Hepatocyte (in vitro differentiated cells): ENCODE measurements around the gene SNAP29. TPM values are rescaled to one million over a fixed set of nuclear protein-coding genes. Genes with fewer than 3 reads are reported as not detected.

Experiments used
- DNase-seq: peaks from one replicate; pipeline ENCODE4 v3.0.0-alpha.2; 2016; ENCODE audit warnings: low spot score
- H2AFZ ChIP-seq: fragments of 200-600 bp; sonication (generic); 2 replicates; pipeline ENCODE4 v1.6.0; 2016; ENCODE audit warnings: antibody characterized with exemption, mild to moderate bottlenecking
- H3K27ac ChIP-seq: fragments of 200-600 bp; sonication (generic); 2 replicates; pipeline ENCODE4 v1.5.1; 2016; ENCODE audit warnings: mild to moderate bottlenecking
- H3K27me3 ChIP-seq: fragments of 200-600 bp; sonication (generic); 2 replicates; pipeline ENCODE4 v1.6.1; 2016
- H3K36me3 ChIP-seq: fragments of 200-600 bp; sonication (generic); replicated peaks from 2 replicates; pipeline ENCODE4 v1.5.1; 2016; ENCODE audit warnings: low read depth; ENCODE audit not compliant: insufficient read depth
- H3K4me1 ChIP-seq: fragments of 200-600 bp; sonication (generic); 2 replicates; pipeline ENCODE4 v1.5.1; 2016; ENCODE audit warnings: mild to moderate bottlenecking, moderate library complexity; ENCODE audit not compliant: insufficient read depth
- H3K4me2 ChIP-seq: fragments of 200-600 bp; sonication (generic); 2 replicates; pipeline ENCODE4 v1.6.0; 2016
- H3K4me3 ChIP-seq: fragments of 200-600 bp; sonication (generic); 2 replicates; pipeline ENCODE4 v1.5.1; 2016; ENCODE audit warnings: mild to moderate bottlenecking
- H3K79me2 ChIP-seq: fragments of 200-600 bp; sonication (generic); 2 replicates; pipeline ENCODE4 v1.6.0; 2017; ENCODE audit warnings: mild to moderate bottlenecking
- H3K9me2 ChIP-seq: fragments of 200-600 bp; sonication (generic); replicated peaks from 2 replicates; pipeline ENCODE4 v1.6.0; 2017; ENCODE audit warnings: mild to moderate bottlenecking; ENCODE audit not compliant: insufficient read depth
- H3K9me3 ChIP-seq: fragments of 200-600 bp; sonication (generic); 2 replicates; pipeline ENCODE4 v1.5.1; 2016; ENCODE audit warnings: low read depth, mild to moderate bottlenecking
- H4K20me1 ChIP-seq: fragments of 200-600 bp; sonication (generic); 2 replicates; pipeline ENCODE4 v1.6.0; 2016; ENCODE audit warnings: mild to moderate bottlenecking; ENCODE audit not compliant: insufficient read depth, poor library complexity, severe bottlenecking
- EZH2 ChIP-seq: fragments of 200-600 bp; sonication (generic); IDR thresholded peaks from 2 replicates; pipeline ENCODE4 v1.6.1; 2016; ENCODE audit warnings: antibody characterized with exemption, mild to moderate bottlenecking, borderline replicate concordance
- EZH2phosphoT487 ChIP-seq: fragments of 200-600 bp; sonication (generic); IDR thresholded peaks from one replicate; pipeline ENCODE4 v1.6.1; 2018; ENCODE audit warnings: antibody characterized with exemption, mild to moderate bottlenecking, low read depth, moderate library complexity; ENCODE audit not compliant: unreplicated experiment, severe bottlenecking
- WGBS: methylation state at CpG from one replicate; pipeline ENCODE4 v1.1.6; 2016; ENCODE audit warnings: low lambda C conversion rate; ENCODE audit errors: missing lambda C conversion rate; 5-methylcytosine and 5-hydroxymethylcytosine counted together
- polyA plus RNA-seq: library from polyadenylated mRNA; unstranded; fragments of >200 nt; fragmentation: Nextera tagmentation; extraction: Ambion mirVana; gene quantifications from 2 replicates; pipeline ENCODE4 v1.2.1, GENCODE V29; 2016
- total RNA-seq: library from RNA; depleted of rRNA; stranded (reverse); fragments of >200 nt; gene quantifications from 2 replicates; pipeline ENCODE4 v1.2.3, GENCODE V29; 2014
- TF ChIP-seq, protein P1 (sequence below): fragments of 200-600 bp; sonication (generic); IDR thresholded peaks from 2 replicates; pipeline ENCODE4 v1.5.1; 2016; ENCODE audit warnings: antibody characterized with exemption, mild to moderate bottlenecking; ENCODE audit not compliant: poor library complexity

Gene SNAP29
- total and polyA plus RNA-seq, 2 experiments from 2014 or later = 14.5 to 41.0 TPM

DNA sequence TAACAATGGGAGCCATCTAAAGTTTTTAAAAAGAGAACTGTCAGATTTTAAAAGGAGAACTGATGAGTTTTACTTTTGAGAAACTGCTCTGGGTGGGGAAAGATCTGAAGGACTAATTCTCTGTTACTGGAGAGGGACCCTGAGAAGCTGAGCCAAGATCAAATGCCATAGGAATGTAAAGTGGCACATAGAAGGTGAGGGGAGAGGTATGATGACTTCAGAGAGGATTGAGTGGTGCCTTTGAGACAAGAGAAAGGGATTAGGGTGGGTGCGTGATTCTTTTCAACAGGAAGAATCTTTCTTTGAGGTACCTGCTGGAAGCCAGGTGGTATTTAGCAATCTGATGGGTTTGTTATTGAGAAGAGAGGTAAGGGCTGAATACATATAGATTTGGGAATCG lies 67.4 kb downstream of the SNAP29 start:
- peaks cover 100% of the 10 kb centered on the region for H3K79me2 ChIP-seq
- H3K36me3 ChIP-seq = no peaks in the 10 kb centered on the region
- H3K4me2 ChIP-seq = no peak overlapping the region
- no peaks in the 10 kb centered on the region for H3K9me3 ChIP-seq
- no peak overlapping the region for H2AFZ ChIP-seq
- H3K4me3 ChIP-seq = no peak overlapping the region
- H3K27ac ChIP-seq = no peak overlapping the region
- DNase-seq = no peak
- peaks cover 4% of the 10 kb centered on the region for H3K4me1 ChIP-seq
- WGBS = 93% methylated on average over 2 of the region's 2 CpGs
- TF ChIP-seq, protein P1, sequence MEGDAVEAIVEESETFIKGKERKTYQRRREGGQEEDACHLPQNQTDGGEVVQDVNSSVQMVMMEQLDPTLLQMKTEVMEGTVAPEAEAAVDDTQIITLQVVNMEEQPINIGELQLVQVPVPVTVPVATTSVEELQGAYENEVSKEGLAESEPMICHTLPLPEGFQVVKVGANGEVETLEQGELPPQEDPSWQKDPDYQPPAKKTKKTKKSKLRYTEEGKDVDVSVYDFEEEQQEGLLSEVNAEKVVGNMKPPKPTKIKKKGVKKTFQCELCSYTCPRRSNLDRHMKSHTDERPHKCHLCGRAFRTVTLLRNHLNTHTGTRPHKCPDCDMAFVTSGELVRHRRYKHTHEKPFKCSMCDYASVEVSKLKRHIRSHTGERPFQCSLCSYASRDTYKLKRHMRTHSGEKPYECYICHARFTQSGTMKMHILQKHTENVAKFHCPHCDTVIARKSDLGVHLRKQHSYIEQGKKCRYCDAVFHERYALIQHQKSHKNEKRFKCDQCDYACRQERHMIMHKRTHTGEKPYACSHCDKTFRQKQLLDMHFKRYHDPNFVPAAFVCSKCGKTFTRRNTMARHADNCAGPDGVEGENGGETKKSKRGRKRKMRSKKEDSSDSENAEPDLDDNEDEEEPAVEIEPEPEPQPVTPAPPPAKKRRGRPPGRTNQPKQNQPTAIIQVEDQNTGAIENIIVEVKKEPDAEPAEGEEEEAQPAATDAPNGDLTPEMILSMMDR = no peak
- TF ChIP-seq EZH2phosphoT487 (no peak), EZH2 (no peak)
- no peaks in the 10 kb centered on the region for H3K27me3 ChIP-seq
- H4K20me1 ChIP-seq = peaks cover 97% of the 10 kb centered on the region
- H3K9me2 ChIP-seq = no peaks in the 10 kb centered on the region

GRCh38 chr22:20927940-20928572 lies 69.2 kb downstream of the SNAP29 start:
- WGBS = 96% methylated on average over 4 of the region's 4 CpGs
- Histone ChIP-seq H3K36me3 (no peaks in the 10 kb centered on the region), H3K9me3 (no peaks in the 10 kb centered on the region), H4K20me1 (peaks cover 97% of the 10 kb centered on the region), H3K9me2 (no peaks in the 10 kb centered on the region), H3K27me3 (no peaks in the 10 kb centered on the region), H3K79me2 (peaks cover 100% of the 10 kb centered on the region), H3K4me3 (no peak overlapping the region), H2AFZ (no peak overlapping the region), H3K27ac (no peak overlapping the region), H3K4me1 (no peaks in the 10 kb centered on the region), H3K4me2 (no peak overlapping the region)
- no peak for TF ChIP-seq EZH2phosphoT487
- no peak for TF ChIP-seq EZH2
- TF ChIP-seq, protein P1 = no peak
- no peak for DNase-seq

GRCh38 chr22:20928573-20928967 lies 69.8 kb downstream of the SNAP29 start:
- H3K36me3 ChIP-seq = no peaks in the 10 kb centered on the region

More at GRCh38 chr22:20928573-20928967, 69.8 kb downstream of the SNAP29 start:
- Histone ChIP-seq H3K27me3 (no peaks in the 10 kb centered on the region), H2AFZ (no peak overlapping the region), H3K4me2 (no peak overlapping the region), H4K20me1 (peaks cover 97% of the 10 kb centered on the region), H3K9me3 (no peaks in the 10 kb centered on the region), H3K4me1 (no peaks in the 10 kb centered on the region), H3K4me3 (no peak overlapping the region), H3K9me2 (no peaks in the 10 kb centered on the region), H3K79me2 (peaks cover 100% of the 10 kb centered on the region), H3K27ac (no peak overlapping the region)
- DNase-seq = no peak
- TF ChIP-seq, protein P1 = no peak
- TF ChIP-seq EZH2 = no peak
- TF ChIP-seq EZH2phosphoT487 = no peak
- WGBS = 98% methylated on average over 4 of the region's 4 CpGs
